ENCODE measurements around the gene SLC22A1.

DNA sequence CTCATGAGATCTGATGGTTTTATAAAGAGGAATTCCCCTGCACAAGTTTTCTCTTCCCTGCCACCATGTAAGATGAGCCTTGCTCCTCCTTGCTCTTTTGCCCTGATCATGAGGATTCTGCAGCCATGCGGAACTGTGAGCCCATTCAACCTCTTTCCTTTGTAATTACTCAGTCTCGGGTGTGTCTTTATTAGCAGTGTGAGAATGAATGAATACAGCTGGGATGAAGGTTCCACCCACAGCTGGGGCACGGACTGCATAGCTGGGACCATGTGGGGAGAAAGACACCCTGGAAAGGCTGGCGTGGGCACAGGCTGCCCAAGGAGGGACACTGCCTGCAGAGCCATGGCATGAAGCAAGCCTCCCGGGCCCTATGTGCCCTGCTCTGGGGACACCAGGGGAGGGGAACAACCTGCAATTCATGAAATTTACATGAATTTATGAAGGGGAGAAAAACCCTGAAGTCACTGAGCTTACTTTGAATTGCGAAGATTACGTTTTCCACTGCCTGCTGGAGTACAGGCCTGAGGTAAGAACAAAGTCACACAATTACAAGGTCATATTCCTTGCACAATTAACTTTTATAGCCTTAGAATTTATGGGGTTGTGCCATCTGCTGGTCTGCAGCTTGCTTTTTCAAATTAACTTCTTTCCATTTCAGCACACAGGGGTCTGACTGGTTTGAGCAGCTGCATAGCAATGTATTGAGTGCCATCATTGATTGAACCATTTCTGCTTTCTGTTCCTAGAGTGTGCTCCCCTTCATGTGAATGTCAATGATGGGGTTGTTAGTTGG, 46.2 kb downstream of the SLC22A1 start:
- TF ChIP-seq CTCF (IDR thresholded peaks at IDR 0.05): no peak
- TF ChIP-seq POLR2A (IDR thresholded peaks at IDR 0.05): no peak
